GM19043 (cell line): Measurements from ENCODE around the gene WDR62.

Experiments used
- ATAC-seq: cut with Tn5 transposase; IDR thresholded peaks from one replicate; pipeline ENCODE4 v1.9.1; 2021; ENCODE audit warnings: low read depth; ENCODE audit not compliant: unreplicated experiment

WDR62 gene

DNA sequence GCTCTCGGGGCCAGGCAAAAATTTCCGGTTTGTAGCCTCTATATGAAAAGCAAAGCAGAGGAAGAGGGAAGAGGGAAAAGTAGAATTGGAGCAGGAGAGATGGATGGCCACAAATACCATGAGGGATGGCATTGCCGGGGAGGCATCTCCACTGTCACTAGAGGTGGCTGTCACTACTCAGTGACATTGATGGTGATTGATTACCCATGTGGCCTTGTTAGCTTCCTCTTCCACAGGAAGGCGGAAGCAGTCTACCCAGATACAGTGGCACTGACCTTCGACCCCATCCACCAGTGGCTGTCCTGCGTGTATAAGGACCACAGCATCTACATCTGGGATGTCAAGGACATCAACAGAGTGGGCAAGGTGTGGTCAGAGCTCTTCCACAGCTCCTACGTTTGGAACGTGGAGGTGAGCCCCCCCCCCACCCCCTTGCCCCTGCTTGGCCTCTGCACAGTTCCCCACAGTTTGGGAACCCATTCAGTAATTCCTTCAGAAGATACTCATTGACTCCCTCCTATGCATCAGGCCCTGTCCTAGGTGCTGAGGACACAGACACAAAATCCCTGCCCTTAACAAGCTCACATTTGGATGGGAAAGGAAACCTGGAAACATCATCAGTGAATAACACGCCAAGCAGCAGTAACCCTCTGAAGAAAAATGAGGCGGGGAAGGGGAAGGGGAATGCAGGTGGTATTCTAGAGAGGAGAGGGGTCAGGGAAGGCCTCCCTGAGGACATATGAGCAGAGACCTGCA, 18.6 kb downstream of the WDR62 start:
- no peak for ATAC-seq

DNA sequence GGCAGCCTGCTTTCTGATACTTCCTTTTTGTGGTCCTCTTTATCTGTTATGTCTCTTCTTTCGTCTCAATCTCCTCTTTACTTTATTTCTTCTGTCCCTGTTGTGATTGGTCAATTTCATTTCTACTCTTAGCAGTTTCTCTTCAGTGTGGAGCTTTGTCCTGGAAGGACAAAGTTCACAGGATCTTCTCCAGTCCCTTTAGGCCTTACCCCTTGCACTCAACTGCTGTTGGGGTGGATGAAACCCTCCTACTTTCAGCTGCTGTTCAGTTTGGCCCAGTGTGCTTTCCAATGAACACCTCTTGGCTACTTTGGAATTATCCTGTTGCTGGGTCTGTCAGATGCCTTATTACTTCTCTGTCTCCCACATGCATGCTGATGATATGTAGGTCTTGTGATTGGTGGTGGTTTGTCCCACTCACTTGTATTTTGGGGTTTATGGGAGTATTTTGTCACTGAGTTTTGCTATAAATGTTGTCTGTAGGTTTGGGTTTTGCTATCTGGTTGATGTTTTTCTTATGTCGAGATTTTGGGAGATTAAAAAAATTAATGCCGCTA, 24.8 kb downstream of the WDR62 start:
- ATAC-seq: no peak

DNA sequence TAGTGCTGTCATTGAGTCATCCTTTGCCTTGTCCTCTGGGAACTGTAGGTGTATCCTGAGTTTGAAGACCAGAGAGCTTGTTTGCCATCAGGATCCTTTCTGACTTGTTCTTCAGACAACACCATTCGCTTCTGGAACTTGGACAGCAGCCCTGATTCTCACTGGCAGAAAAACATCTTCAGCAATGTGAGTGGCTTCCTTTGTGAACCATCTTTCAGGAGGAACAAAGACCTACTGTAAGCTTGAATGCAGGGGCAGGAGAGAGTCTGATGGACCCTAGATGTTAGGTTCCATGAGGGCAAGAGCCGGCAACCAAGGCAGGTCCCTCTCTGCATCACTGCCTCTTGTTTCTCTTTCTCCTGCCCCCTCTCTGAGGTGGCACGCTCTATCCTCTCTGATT, 26.7 kb downstream of the WDR62 start:
- ATAC-seq: no peak

DNA sequence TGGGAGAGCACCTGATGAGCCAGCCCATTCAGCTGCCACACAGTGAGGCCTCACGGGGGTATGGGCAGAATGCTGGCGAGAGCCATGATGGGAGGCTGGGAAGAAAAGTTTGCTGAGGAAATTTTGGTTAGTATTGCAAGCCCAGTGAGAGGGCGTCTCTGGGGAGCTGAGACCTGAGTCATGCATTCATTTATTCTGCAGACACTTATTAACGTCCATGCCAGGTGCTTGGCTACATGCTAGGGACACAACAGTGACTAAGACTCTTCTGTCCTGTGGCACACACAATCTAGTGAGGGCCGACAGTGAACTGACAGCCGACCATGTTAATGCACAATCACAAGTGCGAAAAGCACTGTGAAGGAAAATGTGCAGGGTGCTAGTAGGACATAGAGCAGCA, 27.2 kb downstream of the WDR62 start:
- ATAC-seq: no peak

DNA sequence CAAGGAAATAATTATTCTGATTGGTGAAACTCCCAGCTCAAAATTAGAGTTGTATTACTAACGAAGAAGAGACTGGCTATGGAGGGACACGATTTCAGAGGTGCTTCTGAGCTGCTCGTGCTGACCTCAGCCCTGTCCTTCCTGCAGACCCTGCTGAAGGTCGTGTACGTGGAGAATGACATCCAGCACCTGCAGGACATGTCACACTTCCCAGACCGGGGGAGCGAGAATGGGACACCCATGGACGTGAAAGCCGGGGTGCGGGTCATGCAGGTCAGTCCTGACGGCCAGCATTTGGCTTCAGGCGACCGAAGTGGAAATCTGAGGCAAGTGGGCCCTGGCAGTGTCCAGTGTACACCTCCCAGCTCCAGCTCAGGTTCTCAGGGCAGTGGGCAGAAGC, 28.2 kb downstream of the WDR62 start:
- ATAC-seq: no peak

DNA sequence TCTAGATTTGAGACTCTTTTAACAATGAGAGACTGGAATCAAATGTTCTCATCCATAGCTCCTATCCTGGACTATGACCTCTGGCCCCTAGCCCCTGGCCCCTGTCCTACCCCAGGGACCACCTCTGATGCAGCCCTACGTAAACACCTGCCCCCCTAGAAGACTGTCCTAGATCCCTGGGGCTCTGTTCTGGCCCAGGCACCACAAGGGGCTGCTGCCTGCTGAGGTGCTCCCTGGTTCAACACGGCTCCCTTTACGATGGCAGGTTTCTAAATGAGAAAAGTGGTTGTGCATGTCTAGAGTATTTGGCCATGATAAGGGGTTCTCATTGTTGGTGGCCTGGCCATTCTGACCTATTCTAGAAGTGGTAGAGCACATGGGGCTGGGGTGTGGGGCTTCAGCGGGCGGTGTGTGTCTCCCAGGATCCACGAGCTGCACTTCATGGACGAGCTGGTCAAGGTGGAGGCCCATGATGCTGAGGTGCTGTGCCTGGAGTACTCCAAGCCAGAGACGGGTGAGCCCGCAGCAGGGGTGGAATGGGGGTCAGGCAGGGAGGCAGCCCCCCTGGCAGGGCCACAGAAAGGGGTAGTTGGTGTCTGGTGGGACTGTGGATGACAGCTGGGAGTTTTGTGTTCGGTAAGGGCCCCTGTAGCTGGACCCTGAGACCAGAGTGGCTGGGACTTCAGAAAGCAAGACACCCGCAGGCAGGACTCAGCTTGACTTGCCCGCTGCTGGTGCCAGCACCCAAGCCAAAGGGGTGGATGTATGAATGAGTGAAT, 29.7 kb downstream of the WDR62 start:
- no peak for ATAC-seq

DNA sequence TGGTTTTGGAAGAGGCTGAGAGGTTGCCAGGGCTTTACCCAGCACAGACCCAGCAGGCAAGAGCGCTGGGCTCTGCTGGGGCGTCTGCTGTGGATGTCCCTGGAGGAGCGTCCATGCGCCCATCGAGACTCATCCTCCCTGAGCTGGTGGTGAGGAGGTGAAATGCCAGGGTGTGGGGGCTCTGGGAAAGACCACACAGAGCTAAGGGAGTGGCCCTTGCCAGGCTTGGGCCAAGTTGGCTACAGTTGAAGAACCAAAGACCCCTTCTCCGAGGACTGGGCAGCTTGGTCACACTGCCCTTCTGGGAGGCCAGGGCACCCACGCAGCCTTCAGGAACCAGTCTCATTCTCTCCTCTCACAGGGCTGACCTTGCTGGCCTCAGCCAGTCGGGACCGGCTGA, 31.6 kb downstream of the WDR62 start:
- ATAC-seq: no peak

DNA sequence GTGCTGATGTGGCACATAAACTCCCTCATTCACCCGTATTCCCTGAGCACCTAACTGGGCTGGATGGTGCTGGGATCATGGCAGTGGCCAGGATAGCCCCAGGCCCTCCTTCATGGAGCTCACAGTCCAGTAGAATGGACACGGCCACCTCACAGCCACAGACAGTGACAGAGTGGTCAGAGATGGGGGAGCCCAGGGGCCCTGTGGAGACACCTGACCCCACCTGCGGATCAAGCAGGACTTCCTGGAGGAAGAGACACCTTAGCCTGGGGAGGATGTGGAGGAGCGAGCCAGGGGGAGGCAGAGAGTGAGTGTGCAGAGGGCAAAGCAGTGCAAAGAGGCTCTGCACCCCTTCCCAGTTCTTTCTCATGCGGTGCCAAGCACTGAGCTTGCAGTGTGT, 35.1 kb downstream of the WDR62 start:
- no peak for ATAC-seq

DNA sequence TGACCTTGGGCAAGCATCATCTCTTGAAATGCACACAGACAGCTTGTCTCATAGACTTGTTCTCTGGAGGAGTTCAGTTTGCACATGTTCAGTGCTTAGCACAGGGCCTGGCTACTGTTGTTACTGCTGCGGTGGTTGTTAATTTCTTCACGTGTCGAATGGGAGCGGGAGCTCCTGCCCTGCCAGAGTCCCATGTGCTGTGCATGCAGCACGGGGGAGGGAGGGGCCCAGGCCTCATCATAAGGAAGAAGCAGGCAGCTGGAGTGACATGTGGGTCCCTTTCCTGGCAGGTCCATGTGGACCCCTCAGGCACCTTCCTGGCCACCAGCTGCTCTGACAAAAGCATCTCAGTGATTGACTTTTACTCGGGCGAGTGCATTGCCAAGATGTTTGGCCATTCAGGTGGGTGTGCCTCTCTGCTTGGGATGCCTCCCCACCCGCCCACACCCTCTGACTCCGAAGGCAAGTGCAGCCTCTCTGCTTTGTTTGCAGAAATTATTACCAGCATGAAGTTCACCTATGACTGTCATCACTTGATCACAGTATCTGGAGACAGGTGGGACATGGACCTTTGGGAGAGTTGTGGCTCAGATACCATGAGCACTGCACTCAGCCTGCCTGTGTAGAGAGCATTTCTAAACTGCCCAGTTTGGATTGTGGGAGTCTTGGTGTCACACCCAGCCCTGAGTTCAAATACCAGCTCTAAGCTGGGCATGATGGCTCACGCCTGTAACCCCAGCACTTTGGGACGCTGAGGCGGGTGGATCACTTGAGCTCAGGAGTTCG, 36.4 kb downstream of the WDR62 start:
- no peak for ATAC-seq

DNA sequence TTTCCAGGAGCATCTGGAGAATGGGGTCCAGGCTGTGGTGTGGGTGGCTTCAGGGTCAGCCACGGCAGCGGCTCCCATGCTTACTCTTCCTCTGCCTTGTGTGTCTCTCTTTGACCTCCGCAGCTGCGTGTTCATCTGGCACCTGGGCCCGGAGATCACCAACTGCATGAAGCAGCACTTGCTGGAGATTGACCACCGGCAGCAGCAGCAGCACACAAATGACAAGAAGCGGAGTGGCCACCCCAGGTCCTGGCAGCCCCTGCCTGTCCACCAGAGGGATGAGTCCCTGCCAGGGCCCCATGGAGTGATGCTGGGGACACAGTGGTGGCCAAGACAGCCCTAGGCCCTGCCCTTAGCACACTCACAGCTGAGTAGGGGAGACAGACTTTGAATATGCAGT, 37.9 kb downstream of the WDR62 start:
- ATAC-seq: no peak

DNA sequence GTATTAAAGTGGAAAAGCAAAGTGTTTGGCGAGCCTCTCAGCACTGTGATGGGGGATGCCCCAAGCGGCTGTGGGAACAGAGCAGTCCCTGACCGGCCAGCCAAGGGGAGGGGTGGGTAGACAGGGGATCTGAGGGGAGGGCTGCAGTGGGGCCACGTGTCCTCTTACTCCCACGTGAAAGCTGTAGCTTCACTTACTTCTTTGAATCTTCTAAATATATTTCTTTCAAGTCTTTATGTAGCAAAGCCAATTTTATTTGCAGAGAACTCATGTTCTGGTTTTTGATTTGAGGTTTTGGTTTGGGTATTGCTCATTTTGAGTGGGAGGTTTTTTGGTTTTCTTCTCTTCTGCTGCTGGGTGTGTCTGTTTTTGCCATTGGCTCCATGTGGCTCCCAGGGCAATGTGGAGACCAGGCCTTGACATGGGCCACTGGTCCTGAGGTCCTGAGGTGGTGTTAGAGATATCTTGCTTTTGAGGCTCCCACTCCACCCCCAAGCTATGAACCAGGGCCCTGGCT, 38.5 kb downstream of the WDR62 start:
- ATAC-seq: no peak

DNA sequence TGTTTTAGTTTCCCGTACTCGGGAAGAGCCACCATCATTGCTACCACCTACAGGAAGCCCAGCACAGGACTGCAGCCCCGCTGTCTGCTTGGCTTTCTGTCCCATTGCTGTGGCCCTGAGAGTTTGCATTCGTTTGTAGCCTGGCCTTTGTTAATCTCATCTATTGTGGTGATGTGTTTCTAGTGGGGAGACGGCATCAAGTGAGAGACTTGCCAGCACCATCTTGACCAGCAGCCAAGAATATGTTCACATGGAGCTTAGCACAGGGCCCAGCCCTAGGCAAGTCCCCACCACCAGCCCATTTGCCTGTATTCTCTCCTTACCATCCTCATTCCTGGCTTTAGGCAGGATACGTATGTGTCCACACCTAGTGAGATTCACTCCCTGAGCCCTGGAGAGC, 39.0 kb downstream of the WDR62 start:
- no peak for ATAC-seq

DNA sequence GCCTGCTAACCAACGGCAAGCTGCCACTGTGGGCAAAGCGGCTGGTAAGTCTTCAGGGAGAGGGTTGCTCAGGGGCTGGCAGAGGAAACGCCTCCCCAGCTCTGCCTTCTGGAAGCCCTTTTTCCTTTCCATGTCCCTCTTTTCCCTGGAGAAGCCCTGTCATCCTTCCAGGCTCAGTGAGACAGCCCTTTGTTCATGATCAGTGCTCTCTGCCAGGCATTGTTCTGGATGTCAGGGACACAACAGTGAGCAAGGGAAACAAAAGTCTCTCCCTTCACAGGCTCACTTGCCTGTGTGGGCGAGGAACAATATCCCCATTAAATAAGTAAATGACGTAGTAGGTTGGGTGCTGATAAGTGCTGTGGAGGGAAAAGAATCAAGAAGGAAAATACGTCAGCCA, 42.3 kb downstream of the WDR62 start:
- no peak for ATAC-seq

DNA sequence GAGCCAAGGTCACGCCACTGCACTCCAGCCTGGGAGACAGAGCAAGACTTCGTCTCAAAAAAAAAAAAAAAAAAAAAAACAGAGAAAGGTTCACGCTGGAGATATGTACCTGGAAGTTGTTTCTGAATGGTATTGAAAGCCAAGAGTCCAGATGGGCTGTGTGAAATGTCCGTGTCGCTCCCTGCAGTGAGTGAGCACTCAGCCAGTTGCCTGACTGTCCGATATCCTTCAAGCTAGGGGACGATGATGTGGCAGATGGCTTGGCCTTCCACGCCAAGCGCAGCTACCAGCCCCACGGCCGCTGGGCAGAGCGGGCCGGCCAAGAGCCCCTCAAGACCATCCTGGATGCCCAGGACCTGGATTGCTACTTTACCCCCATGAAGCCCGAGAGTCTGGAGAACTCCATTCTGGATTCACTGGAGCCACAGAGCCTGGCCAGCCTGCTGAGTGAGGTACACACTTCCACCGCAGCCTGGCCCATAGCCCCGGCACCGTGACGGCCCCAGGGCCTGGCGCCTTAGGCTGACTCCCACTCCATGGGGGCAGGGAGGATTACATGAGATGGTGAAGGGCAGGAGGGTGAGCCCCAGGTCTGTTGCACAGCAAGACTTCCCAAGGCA, 44.6 kb downstream of the WDR62 start:
- no peak for ATAC-seq

DNA sequence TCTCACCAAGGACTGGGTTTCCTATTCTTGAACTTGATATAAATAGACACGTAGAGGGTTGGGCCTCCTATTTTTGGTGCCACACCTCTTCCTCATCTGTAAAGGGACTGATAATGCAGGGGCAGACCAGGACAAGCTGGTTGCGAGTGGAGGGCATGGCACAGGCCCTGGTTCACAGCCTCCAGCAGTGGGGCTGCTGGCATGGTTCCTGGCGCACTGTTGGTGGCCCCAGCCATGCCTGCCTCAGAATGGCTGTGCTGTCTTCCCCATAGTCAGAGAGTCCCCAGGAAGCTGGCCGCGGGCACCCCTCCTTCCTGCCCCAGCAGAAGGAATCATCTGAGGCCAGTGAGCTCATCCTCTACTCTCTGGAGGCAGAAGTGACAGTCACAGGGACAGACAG, 45.8 kb downstream of the WDR62 start:
- no peak for ATAC-seq

DNA sequence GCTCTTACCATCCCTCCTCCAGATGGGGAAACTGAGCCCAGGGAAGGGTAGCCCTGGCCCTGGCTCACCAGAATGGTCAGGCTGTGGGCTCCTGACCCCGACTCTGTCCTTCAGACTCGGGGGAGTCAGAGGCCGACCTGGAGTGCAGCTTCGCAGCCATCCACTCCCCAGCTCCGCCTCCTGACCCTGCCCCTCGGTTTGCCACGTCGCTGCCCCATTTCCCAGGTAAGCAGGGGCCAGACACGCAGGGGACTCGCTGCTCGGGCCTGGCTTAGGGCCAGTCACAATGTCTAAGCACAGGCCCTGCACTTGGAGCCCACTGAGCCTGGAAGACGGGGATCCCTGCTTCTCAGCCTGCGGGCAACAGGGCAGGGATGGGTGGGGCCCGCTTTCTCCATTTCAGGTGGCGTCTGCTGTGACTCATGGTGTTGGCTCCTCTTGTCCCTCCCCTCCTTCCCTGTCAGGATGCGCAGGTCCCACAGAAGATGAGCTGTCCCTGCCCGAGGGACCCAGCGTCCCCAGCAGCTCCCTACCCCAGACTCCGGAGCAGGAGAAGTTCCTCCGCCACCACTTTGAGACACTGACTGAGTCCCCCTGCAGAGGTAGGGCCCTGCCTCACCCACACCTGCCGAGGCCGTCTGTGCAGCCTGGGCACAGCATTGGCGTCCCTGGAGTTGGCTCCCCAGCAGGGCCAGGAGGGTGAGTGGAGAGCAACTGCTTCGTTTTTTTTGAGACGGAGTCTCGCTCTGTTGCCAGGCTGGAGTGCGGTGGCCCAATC, 47.0 kb downstream of the WDR62 start:
- ATAC-seq: no peak

DNA sequence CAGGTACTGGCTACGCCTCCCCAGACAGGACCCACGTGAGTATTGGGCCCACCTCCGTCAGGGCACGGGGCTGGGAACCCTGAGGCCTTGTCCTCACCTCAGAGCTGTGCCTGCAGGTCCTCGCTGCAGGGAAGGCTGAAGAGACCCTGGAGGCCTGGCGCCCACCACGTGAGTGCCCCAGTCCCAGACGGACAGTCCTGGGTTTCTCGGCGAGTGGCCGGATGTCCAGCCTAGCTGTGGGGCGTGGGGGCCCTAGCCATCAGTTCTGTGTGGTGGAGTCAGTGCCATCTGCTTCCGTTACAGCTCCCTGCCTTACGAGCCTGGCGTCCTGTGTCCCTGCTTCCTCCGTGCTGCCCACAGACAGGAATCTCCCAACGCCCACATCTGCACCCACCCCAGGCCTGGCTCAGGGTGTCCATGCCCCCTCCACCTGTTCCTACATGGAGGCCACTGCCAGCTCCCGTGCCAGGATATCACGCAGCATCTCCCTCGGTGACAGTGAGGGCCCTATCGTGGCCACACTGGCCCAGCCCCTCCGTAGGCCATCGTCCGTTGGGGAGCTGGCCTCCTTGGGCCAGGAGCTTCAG, 48.4 kb downstream of the WDR62 start:
- no peak for ATAC-seq

DNA sequence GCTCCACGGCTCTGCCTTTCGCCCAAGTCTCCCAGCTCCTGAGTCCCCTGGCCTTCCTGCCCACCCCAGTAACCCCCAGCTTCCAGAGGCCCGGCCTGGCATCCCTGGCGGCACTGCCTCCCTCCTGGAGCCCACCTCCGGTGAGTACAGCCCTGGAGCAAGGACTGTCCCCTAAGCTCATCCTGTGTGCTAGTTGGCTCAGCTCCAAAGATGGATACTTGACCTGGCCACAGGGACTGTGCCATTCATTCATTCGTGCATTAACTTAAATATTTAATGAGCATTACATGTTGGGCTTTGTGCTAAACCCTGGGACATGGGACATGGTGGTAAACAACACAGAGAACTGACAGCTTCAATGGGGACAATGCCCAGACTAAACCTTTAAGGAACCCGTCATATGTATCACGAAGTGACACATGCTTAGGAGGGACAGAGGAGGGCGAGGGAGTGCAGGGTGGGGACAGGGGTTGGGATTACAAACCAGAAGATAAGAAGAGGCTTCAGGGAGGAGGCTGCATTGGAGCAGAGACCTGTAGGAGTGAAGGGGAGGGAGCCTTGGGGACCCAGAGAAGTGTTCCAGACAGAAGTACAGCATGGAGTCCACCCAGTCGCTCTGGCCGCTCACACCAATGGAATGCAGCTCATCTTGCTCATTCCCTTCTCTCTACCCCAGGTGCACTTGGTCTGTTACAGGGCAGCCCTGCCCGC, 49.3 kb downstream of the WDR62 start:
- ATAC-seq: no peak

DNA sequence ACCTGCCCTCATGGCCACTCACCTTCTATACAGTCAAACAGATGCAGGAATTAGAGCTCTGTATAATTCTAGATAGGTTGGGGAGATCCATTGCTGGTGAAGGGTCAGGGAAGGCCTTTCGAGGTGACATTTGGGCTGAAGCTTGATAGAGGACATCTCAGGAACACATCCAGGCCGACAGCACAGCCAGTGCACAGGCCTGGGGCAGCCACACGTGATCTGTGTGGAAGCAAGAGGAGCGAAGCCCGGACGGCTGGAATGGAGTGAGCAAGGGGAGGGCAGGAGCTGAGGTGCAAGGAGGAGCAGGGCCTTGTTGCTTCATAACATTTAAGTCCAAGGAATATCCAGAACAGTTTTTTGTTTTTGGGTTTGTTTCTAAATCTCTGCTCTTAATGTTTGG, 51.7 kb downstream of the WDR62 start:
- no peak for ATAC-seq
